Activated T-cell treated with anti-CD3 and anti-CD28 coated beads, Interleukin-2, amount 50 U/mL, for 1 hour (primary cell): ENCODE data around the gene PAGE1.
"Not testable (repeated sequence)": the region's sequence is repeated elsewhere in the genome, so short reads cannot be mapped to it uniquely, and the experiment has no call there.

Experiments
- DNase-seq: peaks from one replicate; pipeline ENCODE4 v3.0.0-alpha.2; 2020

PAGE1 gene, protein sequence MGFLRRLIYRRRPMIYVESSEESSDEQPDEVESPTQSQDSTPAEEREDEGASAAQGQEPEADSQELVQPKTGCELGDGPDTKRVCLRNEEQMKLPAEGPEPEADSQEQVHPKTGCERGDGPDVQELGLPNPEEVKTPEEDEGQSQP

DNA sequence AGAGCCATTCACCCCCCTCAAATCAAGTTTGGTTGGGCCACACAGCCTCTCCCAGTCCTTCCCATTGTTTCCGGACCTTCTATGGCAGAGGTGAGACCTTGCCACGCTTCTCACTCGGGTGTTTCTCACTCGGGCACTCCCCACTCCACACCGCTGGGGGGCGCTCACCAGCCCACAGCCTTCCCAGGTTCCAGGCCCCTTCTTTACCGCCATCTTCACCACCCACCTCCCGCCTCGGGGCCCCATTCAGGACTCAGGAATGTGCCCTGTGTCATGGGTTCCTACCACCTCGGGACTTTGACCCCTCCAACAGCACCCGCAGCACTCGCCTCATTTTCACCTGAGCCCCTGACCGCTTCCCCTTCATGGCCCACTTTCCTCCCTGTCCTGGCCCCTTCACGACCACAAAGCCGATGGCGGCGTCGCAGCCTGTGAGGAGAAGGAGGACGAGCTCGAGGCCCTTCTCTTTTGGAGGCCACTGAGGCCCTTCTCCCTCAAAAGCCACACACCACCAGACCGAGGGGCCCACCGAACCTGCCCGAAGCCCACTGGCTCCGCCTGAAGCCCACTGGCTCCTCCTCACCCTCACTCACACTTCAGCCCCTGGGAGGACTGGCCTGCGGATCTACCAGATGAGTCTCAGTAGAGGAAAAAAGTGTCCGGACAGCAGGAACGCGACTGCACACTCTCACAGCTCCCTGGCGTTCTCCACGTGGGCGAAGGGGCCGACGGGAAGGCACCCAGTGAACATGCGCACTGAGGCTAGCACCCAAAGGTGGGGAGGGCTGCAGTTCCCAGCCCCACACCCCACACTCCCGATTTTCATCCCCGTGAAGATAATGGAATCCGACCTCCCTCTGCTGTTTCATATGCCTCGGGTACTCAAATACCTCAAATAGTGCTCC, at the start of gene PAGE1:
PAGE1 (minus strand) TSS at position 709 of the 905 bp plus-strand sequence. CDS start 1,214 bp downstream, outside the sequence.
- no peak for DNase-seq

DNA sequence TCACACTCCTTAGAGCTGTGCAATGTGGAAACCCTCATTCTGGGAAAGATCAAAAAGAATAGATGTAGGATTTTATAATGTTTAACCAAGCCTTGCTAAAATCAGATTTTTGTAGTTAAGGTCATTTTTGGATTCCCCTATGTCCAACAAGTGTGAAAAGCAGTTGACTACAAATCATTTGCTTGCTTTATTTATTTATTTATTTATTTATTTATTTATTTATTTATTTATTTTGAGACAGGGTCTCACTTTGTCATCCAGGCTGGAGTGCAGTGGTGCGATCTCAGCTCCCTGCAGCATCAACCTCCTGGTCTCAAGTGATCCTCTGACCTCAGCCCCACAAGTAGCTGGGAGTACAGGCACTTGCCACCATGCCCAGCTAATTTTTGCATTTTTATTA, 45.7 kb upstream of the PAGE1 start:
- DNase-seq, result not testable (repeated sequence)

DNA sequence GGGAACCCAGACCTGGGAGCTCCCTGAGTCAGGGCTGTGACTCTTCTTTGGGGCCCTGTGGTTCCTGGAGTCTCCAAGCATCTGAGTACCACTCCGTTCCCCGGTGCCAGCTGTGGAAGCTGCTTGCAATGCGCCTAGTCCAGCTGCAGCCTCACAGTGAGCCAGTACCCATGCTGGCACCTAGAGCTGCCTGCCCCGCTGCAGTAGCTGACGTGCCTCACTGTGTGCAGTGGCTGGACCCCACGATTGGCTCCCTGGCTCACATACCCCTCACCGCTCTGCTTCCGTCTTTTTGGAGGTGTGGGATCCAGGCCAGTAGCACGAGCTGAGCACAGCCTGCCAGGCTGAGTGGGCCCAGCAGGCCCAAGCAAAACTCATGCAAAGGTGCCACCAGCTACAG, 32.1 kb upstream of the PAGE1 start:
- no peak for DNase-seq

DNA sequence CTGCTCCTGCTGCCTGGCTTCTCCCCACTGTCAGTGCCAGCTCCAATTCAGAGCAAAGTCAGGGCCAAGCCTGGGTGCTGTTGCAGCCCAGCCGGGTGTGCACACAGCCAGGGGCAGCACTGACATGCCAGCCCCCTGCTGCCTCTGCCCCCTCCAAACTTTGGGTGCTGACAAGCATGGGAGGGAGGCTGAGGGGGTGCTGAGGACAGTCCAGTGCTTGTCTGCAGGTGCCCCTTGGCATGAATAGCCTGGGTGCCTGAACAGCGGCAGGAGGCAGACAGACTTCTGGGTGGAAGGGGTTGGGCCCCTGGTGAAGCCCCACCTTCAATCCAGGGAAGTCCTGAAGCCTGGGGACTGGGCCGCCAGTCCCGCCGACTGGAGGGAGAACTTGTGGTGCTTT, 31.2 kb upstream of the PAGE1 start:
- DNase-seq, result no peak

DNA sequence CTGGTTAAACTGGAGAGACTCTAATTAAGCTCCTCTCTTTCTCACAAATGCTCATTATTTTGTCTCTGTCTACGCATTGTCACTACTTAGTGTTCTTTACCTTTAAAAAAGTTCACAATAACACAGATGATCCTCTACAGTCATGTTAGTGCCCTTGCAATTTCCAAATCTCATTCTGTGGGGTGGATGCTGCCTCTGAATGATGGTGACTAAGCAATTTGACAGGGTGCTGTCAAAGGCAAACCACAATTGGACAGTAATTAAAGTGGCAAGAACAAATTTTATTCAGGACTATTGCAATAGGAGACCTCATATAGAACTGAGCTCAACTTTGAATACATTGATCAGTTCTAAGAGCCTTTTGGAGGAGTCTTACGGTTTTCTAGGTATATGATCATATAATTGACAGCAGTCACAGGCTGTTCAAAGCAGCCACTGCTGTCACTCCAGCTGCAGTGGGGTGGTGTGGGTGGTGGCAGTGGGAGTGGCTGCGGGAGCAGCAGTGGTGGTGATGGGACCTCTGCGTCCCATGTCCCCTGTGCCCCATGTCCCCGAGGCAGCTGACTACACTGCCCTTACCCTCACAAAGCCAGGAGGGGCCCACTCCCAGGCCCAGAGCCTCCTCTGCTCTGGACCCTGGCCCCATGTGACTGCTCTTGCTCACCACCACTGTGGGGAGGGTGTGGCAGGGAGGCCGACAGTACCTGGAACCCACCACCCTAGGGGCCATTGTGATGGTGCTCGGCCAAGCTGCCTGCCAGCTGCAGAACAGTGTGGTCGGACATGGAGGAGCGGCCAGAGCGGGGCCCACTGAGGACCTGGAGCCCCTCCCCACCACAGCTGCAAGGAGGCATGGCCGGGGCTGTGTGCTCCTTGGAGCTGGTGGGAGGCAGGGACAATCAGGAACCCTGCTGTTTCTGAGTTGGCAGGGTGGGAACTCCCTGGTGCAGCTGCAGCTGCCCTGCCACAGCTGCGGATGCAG, 30.4 kb upstream of the PAGE1 start:
- no peak for DNase-seq

DNA sequence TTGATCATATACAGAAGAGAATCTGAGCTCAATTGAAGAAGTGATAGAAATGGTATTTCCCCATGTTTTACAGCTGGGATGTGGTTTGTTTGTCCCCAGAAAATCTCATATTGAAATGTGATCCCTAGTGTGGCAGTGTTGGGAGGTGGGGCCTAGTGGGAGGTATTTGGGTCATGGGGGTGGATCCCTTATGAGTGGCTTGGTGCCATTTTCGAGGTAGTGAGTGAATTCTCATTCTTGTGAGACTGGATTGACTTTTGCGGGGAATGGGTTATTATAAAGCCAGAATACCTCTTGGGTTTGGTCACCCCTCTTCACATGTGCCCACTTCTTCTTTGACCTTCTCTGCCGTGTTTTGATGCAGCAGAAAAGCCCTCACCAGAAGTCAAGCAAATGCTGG, 29.6 kb upstream of the PAGE1 start:
- DNase-seq, result no peak

DNA sequence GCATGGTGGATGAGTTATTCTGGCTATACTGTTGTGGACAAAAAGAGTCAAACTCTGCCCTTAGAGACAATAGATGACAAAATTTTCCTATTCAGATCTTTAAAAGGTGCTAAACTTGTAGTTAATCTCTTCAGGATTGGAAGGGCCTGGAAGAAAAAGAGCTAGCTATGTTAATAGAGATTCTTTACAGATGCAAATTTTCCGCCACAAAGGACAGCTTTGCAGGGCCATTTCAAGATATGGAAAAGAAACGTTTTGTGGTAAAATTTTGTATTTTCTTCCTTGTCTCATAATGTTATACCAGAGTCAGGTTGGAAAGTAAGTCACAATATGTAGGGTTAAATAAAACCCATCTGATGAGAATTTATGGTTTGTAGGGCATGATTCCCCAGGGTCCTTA, 24.3 kb upstream of the PAGE1 start:
- DNase-seq, result not testable (repeated sequence)

DNA sequence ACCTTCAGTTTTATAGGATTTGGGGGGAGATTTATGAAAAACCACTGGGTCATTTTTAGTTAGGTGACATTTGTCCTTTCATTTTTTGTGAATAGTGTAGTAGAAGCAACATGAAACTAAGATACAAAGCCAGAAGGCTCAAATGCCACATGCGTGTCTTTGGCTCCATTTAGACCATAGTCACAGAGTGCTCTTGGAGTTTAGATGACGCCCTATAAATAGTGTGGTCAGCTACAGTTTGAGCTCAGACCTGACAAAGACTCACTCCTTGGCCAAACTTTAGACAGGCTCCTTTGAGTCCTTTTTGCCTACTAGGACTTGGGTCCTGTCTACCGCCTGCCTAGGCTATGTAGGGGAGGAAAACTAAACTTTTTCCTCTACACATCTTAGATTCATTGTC, 16.8 kb upstream of the PAGE1 start:
- DNase-seq, result no peak

DNA sequence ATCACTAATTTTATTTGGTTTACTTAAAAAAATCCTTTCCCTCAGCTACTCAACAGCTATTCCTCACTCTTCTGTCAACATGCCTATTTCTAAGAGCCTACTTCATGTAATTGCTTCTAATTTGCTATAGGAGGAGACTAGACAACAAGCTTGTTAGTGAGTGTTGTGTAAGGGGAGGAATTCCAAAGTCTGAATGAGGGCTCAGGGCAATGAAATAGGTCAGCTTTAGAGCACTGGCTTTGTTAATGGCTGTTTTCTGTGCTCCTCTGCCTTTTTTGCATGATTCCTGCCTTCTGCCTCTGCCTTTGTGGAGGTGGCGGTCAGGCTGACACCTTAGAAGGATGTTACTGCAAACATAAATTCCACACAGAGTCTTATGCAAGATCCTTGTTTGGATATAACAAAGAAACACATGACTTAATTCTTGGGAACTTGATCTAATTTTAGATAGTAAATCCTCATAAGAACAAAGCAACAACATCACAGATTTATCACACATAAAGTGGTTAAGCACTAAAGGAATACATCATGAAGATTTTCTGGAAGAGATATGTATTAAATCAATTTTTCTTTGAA, 15.0 kb upstream of the PAGE1 start:
- DNase-seq, result no peak

DNA sequence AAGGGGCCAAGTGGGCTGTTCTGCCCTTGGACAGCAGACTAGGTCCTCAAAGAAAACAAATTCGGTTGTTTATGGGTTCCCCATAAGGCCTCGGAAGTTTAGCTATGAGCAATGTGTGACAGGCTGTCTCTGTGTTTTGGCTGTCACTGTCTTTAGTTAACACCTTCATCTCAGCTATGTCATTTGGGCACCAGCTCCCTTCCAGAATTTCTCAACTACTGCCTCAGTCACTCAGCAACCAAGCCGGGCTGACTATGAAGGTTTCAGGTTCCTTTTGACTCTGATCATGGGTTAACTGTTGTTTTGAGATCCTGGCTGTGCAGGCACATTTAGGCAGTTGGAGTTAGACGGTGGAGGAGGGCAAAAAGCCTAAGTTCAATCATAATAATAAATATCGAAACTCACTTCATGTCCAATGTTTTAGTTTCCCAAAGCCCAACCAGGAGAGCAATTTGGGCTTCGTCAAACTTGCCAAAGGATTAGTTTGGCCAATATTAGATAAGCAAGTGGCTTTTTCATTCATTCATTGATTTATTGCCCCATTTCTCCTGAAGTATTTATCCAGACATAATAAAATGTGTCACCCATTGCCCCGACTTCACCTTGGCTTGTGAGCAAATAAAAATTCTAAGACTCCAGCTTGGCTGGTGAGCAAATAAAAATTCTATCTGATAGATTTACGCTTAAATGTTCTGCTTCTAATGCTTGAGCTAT, 9.1 kb upstream of the PAGE1 start:
- DNase-seq, result no peak

DNA sequence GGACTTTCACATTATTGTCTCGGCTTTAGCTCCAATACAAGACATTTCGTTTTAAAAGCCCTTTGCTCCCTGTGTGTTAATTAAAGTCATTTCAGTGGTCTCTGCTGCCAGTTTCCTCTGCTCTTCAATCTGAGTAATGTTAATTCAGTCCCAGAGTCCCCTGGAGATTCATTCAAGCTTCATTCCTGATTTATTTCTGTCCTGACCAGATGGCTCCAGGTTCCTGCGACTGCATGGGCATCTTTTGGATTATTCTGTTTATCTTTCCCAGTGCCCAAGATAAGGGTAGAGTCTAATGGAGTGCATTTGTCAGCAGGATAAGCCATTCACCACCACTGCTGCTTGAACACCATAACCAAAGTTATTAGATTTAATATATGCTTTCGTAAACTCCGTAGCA, 6.1 kb upstream of the PAGE1 start:
- no peak for DNase-seq

DNA sequence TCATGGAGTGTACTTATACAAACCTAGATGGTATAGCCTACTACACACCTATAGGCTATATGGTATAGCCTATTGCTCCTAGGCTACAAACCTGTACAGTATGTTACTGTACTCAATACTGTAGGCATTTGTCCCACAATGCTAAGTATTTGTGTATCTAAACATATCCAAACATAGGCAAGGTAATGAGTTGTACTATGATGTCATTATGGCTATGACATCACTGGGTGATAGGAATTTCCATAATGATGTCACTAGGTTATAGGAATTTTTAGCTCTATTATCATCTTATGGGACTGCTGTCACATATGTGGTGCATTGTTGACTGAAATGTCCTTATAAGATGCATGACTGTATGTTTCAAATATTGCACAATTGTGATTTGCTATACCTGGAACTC, 5.5 kb upstream of the PAGE1 start:
- no peak for DNase-seq

DNA sequence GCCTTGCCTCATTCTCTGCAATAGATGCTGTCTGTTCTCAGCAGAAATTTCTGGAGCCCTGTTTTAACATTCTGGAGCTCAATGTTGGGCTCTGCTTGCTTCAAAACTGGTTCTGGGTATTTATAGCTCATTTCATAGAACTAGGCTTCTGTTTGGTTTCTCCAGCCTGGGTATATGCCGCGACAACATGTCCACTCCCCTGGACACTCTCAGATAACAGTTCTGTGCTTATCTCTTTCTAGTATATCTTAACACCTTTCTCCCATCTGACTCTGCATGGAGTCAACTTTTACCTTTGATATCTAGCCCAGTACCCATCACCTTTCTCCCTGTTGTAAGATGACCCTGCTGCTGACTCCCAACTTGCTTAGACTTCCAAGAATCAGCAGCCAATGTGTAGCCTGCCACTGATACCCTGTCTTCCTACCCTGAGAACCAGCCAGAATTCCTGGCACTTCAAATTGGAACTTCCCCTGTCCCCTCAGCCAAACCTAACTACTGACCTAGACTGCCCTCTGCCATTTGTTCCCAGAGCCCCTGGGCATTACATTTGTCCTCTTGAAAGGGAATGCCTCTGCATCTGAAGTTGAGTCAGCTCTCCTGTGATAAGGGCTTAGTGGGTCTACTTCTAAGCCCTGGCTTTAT, 20.6 kb downstream of the PAGE1 start:
- DNase-seq, result no peak

DNA sequence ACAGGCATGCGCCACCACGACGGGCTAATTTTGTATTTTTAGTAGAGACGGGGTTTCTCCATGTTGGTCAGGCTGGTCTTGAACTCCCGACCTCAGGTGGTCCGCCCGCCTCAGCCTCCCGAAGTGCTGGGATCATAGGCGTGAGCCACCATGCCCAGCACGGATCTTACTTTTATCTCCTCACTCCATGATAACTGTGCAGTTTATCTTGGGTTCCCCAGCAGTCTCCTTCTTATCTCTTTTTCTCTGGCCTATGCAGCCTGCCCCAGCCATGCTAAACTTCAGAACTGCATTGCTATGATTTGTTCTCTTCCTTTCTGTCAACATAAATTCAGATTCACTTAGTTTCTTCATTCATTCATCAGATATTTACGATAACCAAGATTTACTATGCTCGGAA, 22.4 kb downstream of the PAGE1 start:
- DNase-seq, result no peak

DNA sequence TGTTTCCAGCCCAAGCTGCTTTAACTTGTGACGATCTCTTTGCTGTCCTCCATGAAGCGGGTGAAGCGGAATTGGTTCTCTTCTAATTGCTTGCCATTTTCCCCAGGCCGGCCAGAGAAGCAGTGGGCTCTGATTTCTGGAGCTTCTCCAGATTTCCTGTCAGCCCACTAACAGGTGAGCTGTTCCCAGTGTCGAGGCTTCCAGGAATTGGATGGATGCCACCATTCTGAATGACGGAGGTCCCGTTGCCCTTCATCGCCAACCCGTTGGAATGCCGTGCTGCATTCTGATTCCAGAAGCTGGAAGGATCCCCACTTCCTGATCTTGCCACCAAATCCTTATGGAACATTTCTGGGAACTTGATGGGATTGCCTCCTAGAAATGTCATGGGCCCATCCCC, 31.0 kb downstream of the PAGE1 start:
- DNase-seq, result no peak

DNA sequence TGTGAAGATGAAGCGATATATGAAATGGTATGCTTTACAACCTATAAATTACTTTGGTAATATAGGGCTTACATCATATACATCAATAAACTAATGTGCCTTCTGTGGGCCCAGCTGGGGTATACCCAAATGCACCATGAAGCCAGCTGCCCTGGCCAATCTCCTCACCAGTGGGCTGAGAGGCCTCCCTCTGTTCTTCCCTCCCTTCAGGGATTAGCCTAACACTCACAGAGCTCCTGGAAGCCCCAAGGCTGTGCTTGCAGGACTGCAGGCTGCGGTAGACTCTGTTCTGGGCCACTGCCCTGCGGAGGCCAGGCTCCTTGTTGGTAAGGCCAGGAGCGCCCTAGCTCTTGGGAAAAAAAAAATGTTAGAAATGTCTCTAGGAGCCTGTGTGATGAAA, 33.9 kb downstream of the PAGE1 start:
- no peak for DNase-seq

DNA sequence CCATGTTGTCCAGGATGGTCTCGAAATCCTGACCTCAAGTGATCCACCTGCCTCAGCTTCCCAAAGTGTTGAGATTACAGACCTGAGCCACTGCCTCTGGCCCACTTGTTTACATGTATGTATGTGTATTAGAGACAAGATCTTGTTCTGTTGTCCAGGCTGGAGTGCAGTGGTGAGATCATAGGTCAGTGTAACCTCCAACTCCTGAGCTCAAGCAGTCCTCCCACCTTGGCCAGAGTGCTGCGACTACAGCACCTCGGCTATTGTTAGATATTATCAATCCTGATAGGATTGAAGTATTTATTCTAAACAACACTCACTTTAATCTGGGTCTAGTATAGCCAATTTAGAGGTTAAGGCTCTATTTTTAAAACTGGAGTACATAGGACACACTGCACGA, 36.0 kb downstream of the PAGE1 start:
- no peak for DNase-seq

DNA sequence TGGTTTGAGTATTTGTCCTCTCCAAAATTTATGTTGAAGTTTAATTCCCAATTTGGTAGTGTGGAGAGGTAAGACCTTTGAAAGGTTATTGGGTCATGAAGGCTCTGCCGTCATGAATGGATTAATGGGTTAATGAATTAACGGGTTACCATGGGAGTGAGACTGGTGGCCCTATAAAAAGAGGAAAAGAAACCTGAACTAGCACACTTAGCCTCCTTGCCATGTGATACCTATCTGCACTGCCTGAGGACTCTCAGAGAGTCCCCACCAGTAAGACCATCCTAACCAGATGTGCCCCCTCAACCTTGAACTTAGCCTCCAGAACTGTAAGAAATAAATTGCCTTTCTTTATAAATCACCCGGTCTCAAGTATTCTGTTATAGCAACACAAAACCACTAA, 39.3 kb downstream of the PAGE1 start:
- no peak for DNase-seq

DNA sequence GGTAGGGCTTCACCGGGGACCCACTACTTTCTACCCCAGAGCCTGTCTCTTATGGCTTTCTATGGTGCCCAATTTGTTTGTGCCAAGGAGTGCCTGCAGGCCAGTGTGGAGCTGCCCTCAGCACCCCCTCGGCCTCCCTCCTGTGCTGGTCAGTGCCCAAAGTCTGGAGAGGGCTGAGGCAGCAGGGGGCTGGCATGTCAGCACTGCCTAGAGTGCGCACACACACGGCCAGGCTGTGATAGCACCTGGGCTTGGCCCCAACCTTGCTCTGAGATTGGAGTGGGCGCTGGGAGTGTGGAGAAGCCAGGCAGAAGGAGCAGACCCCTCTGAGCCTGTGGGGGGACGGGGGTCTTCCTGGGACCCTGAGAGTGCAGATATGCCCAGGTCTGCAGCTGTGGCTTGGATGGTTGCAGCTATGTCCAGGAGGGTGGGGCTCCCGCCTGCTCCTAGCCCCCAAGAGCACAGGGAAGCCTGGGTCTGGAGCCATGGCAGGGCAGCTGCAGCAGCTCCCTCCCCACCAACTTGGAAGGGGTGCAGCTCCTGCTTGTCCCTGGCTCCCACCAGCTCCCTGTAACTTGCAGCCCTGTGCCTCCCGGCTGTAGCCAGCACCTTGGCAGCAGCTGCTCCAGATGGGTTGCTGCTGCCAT, 50.7 kb downstream of the PAGE1 start:
- DNase-seq, result no peak
